Lung (tissue), 12 donors: Measurements from ENCODE around the gene KIF26B. TPM values are rescaled to one million over a fixed set of nuclear protein-coding genes. Genes with fewer than 3 reads are reported as not detected.

Experiments used
- ATAC-seq: fragments of 200-7000 bp; cut with Tn5 transposase; one replicate; pipeline ENCODE4 v1.9.1; 2020; ENCODE audit warnings: moderate number of reproducible peaks; ENCODE audit not compliant: insufficient read depth, low FRiP score
- DNase-seq, 3 donors: peaks; one replicate each; pipeline ENCODE4 v3.0.0-alpha.2; 2013 to 2017
- H3K27ac ChIP-seq, 2 donors: one replicate each; pipeline ENCODE4 v1.5.1; 2013; ENCODE audit warnings: mild to moderate bottlenecking in 2 of 2, moderate library complexity in 2 of 2, control low read depth in 1 of 2, inconsistent platforms in 1 of 2, low read depth in 1 of 2, low read length in 1 of 2
- H3K27me3 ChIP-seq, 3 donors: one replicate each; pipeline ENCODE4 v1.5.1; 2013; ENCODE audit warnings: low read length in 2 of 3; ENCODE audit not compliant: control insufficient read depth in 3 of 3, insufficient read depth in 3 of 3
- H3K36me3 ChIP-seq, 4 donors: one replicate each; pipeline ENCODE4 v1.5.1; 2013; ENCODE audit warnings: low read length in 4 of 4, mild to moderate bottlenecking in 1 of 4, moderate library complexity in 1 of 4; ENCODE audit not compliant: control insufficient read depth in 4 of 4, insufficient read depth in 4 of 4
- H3K4me1 ChIP-seq, 5 donors: one replicate each; pipeline ENCODE4 v1.5.1; 2013; ENCODE audit warnings: low read length in 5 of 5, mild to moderate bottlenecking in 2 of 5, moderate library complexity in 1 of 5; ENCODE audit not compliant: control insufficient read depth in 5 of 5, insufficient read depth in 5 of 5
- H3K4me3 ChIP-seq: one replicate; pipeline ENCODE4 v1.5.1; 2013; ENCODE audit warnings: mild to moderate bottlenecking, control low read depth, moderate library complexity
- H3K9ac ChIP-seq, 2 donors: one replicate each; pipeline ENCODE4 v1.5.1; 2013; ENCODE audit warnings: low read length in 2 of 2, control low read depth in 1 of 2; ENCODE audit not compliant: insufficient read depth in 1 of 2
- H3K9me3 ChIP-seq, 4 donors: one replicate each; pipeline ENCODE4 v1.5.1; 2013; ENCODE audit warnings: low read length in 3 of 4, mild to moderate bottlenecking in 1 of 4, moderate library complexity in 1 of 4; ENCODE audit not compliant: control insufficient read depth in 4 of 4, insufficient read depth in 3 of 4
- WGBS, 2 donors: extraction: QIAGEN DNeasy Blood & Tissue Kit; methylation state at CpG; one replicate each; pipeline ENCODE4 v1.1.7; 2013; 5-methylcytosine and 5-hydroxymethylcytosine counted together
- polyA plus RNA-seq, 2 donors: library from polyadenylated mRNA; stranded (reverse); fragments of 200-250 nt; gene quantifications; one replicate each; pipeline ENCODE4 v1.2.1, GENCODE V29; 2013
- total RNA-seq, 2 donors: library from RNA; depleted of rRNA in 1 of 2; stranded (reverse); fragments of >200 nt in 1 of 2; gene quantifications; one replicate each; pipeline ENCODE4 v1.2.1, GENCODE V29; 2014 to 2021
- TF ChIP-seq, protein P1 (sequence below): IDR thresholded peaks from 2 replicates; pipeline ENCODE4 v1.5.1; 2012; ENCODE audit warnings: mild to moderate bottlenecking; ENCODE audit errors: control extremely low read depth, extremely low read depth
- donor health status: control.
- donor health status: control.
- donor health status: Bipolar disorder and iron deficiency.
- donor health status: healthy.
- donor health status: DM: yes; HTN: yes; CAD: no.

Gene KIF26B
- total and polyA plus RNA-seq, 4 donors, result 0.61 to 6.7 (median 2.2) TPM

DNA sequence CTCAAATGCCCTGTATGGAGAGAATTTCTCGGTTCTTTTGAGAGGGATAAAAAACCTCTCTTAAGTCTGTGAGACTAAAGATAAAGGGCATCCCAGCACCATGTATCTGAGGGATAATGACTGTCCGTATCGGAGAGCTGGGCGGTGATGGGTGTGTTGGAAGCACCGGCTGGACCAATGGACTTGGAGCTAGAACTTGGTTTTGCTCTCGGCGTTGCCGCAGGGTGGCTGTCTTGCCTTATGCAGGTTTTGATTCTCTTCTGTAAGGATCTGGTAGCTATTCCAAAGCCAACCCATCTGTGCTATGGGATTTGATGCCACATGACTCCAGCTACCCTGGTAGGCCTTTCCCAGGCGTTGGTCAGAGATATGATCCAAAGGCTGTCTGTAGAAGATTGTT, 348.8 kb downstream of the KIF26B start:
- Histone ChIP-seq H3K4me1 (peaks cover 0 to 14% (median 4%) of the 10 kb centered on the region in 5 donors), H3K36me3 (no peaks in the 10 kb centered on the region), H3K9me3 (no peaks in the 10 kb centered on the region), H3K4me3 (no peak overlapping the region), H3K27ac (no peak overlapping the region), H3K27me3 (no peaks in the 10 kb centered on the region), H3K9ac (no peak overlapping the region)
- 96 to 97% methylated on average over 9 of the region's 9 CpGs for WGBS, 2 donors
- DNase-seq (no peak), ATAC-seq (no peak)
- TF ChIP-seq, protein P1, sequence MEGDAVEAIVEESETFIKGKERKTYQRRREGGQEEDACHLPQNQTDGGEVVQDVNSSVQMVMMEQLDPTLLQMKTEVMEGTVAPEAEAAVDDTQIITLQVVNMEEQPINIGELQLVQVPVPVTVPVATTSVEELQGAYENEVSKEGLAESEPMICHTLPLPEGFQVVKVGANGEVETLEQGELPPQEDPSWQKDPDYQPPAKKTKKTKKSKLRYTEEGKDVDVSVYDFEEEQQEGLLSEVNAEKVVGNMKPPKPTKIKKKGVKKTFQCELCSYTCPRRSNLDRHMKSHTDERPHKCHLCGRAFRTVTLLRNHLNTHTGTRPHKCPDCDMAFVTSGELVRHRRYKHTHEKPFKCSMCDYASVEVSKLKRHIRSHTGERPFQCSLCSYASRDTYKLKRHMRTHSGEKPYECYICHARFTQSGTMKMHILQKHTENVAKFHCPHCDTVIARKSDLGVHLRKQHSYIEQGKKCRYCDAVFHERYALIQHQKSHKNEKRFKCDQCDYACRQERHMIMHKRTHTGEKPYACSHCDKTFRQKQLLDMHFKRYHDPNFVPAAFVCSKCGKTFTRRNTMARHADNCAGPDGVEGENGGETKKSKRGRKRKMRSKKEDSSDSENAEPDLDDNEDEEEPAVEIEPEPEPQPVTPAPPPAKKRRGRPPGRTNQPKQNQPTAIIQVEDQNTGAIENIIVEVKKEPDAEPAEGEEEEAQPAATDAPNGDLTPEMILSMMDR, result no peak

GRCh38 chr1:245510144-245510543, 355.4 kb downstream of the KIF26B start:
- ATAC-seq (no peak), DNase-seq (no peak)
- H3K27ac ChIP-seq, result no peak overlapping the region
- H3K9me3 ChIP-seq, result peaks cover 0 to 4% (median 0%) of the 10 kb centered on the region in 4 donors
- no peaks in the 10 kb centered on the region for H3K36me3 ChIP-seq
- no peak overlapping the region for H3K4me3 ChIP-seq
- TF ChIP-seq, protein P1, result no peak
- 54 to 63% methylated on average over 4 of the region's 4 CpGs for WGBS, 2 donors
- H3K27me3 ChIP-seq, result no peaks in the 10 kb centered on the region
- peaks cover 0 to 19% (median 2%) of the 10 kb centered on the region in 5 donors for H3K4me1 ChIP-seq
- no peak overlapping the region for H3K9ac ChIP-seq

DNA sequence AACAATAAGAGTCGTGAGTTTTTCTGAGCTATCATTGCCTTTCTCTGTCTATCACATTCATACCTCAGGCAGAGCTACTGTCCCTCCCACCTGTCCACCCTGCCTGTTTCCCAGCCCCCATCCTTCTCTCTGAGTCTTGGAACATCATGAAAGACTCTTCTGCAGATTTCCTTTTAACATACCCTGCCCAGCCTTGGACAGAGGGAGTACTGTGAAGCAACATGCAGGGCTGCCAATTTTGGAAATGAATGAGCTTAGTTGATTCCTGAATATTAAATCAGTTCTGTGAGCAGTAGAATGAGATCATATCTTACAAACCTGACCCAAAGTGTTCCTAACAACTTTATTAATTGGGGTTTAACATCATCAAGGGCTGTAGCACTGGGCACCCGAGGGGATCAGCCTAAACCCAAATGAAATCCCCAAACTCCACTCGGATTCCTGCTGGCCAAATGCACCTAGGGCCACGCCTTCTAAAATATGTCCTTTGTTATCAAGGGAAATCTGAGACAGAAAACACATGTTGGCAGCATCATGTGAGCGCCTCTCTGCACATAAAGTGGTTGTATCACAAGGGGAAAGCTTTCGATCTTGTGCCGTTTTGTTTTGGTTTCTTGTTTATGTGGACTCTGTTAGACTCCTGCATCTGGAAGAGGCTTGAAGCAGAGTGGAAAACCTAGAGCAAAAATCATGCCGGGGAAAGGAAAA, 357.6 kb downstream of the KIF26B start:
- Histone ChIP-seq H3K9me3 (peaks cover 0 to 4% (median 0%) of the 10 kb centered on the region in 4 donors), H3K27me3 (no peaks in the 10 kb centered on the region), H3K27ac (no peak overlapping the region), H3K4me3 (no peak overlapping the region), H3K36me3 (no peaks in the 10 kb centered on the region), H3K9ac (peak overlapping the region in 1 of 2 donors; percentile 30), H3K4me1 (peaks cover 0 to 28% (median 2%) of the 10 kb centered on the region in 5 donors)
- ATAC-seq (no peak), DNase-seq (peak in 2 of 3 donors; percentile 29 to 61)
- WGBS, 2 donors, result 62 to 71% methylated on average over 8 of the region's 8 CpGs
- TF ChIP-seq, protein P1, result no peak
